Fibroblast of skin of back (primary cell): ENCODE data around the gene TRAPPC2B. TPM values are rescaled to one million over a fixed set of nuclear protein-coding genes. Genes with fewer than 3 reads are reported as not detected.

Experiments used
- DNase-seq: peaks from one replicate; pipeline ENCODE4 v3.0.0-alpha.2; 2013
- polyA plus RNA-seq, 2 experiments: library from polyadenylated mRNA; unstranded; fragments of 120-200 nt; gene quantifications; one replicate each; pipeline ENCODE4 v1.2.1, GENCODE V29; 2013; ENCODE audit not compliant: insufficient read length in 2 of 2

Gene TRAPPC2B
- 12.7 TPM for polyA plus RNA-seq (2013, experiment 1 of 2; ENCODE audit: insufficient read length)
- 13.2 TPM for polyA plus RNA-seq (2013, experiment 2 of 2; ENCODE audit: insufficient read length)

- peak; percentile 100 for DNase-seq
Measured at GRCh38 chr19:57362997-57363687, at the start of gene TRAPPC2B, which contains the start of gene ZNF547. Gene TRAPPC2B (plus strand): TSS chr19:57363551. CDS start chr19:57364834, 1,283 bp downstream. Gene ZNF547 (plus strand): TSS chr19:57363551. CDS start chr19:57368556, 5,005 bp downstream.

DNA sequence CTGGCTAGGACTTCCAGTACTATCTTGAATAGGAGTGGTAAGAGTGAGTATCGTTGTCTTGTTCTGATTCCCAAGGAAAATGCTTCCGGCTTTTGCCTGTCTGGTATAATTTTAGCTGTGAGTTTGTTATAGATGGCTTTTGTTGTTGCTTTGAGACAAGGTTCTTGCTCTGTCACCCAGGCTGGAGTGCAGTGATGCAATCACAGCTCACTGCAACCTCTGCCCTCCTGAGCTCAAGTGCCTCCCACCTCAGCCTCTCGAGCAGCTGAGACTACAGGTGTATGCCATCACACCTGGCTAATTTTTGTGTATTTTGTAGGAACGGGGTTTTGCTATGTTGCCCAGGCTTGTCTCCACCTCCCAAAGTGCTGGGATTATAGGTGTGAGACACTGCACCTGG, 49.2 kb upstream of the TRAPPC2B start:
- no peak for DNase-seq

GRCh38 chr19:57317503-57317902, 45.8 kb upstream of the TRAPPC2B start:
- no peak for DNase-seq

GRCh38 chr19:57319869-57320179, 43.5 kb upstream of the TRAPPC2B start:
- no peak for DNase-seq

GRCh38 chr19:57320180-57321084, 42.9 kb upstream of the TRAPPC2B start, which contains the start of gene ZNF543:
Gene ZNF543 (plus strand): TSS chr19:57320472. CDS start chr19:57320854, 382 bp downstream.
- DNase-seq = peak; percentile 97

DNA sequence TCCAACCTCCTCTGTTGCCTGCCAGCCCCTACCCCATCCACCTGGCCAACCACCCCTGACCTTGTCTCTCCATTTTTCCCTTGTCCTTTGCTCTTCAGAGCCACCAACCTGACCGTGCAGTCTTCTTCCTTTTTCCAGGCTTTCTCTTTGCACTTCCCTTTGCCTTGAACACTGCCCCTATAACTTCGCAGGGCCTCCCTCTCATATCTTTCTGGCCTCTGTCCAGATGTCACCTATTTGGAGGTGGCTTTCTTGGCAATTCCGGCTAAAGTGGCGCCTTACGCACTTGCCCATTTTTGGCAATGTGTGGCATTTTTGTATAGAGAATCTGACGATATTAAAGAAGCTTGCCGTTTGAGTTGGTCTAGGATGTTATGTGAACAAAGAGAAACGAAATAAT, 42.2 kb upstream of the TRAPPC2B start:
- DNase-seq = no peak

DNA sequence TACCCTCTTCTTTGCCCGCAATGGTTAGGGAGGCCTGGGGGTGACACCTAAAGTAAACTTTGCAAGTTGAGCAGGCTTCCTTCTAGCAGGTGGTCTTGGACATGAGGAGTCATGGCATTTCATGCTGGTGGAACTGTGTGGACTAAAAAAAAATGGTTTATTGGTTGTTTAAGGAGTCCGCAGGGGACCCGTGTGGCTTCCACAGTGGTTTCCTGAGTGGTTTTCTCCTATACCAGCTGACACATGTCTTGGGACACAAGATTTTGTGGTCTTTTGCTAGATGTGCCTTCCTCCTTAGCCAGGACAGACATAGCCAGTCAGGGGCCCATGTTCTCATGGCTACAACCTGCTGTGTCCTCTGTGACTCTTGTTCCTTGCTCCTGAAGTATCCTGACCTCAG, 41.6 kb upstream of the TRAPPC2B start:
- no peak for DNase-seq

- DNase-seq = no peak
Measured at GRCh38 chr19:57324992-57325391, 38.4 kb upstream of the TRAPPC2B start.

DNA sequence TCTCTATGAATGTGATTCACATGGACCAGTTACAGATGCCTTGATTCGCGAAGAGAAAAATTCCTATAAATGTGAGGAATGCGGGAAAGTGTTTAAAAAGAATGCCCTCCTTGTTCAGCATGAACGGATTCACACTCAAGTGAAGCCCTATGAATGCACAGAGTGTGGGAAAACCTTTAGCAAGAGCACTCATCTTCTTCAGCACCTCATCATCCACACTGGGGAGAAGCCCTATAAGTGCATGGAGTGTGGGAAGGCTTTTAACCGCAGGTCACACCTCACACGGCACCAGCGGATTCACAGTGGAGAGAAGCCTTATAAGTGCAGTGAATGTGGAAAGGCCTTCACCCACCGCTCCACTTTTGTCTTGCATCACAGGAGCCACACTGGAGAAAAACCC, 35.4 kb upstream of the TRAPPC2B start:
- no peak for DNase-seq

GRCh38 chr19:57334191-57334590, 29.2 kb upstream of the TRAPPC2B start:
- DNase-seq = no peak

DNA sequence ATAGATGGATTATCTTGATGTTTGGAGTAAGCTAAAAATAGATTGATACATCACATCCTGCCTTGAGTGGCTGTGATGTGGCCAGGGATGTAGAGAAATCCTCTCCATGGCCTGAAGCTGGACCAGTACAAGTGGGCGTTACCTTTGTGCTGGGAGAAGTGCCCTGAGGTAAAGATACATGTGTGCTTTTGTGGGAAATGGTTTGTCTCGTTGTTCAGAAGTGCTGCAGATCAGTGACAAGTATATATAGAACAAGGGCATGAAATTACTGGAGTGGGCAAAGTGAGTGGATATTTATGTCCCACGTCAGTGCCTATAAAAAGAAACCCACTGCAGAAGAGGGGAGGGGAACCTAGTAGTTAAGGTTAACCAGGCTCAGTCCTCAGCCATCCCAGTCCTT, 24.5 kb upstream of the TRAPPC2B start:
- DNase-seq = peak; percentile 59

DNA sequence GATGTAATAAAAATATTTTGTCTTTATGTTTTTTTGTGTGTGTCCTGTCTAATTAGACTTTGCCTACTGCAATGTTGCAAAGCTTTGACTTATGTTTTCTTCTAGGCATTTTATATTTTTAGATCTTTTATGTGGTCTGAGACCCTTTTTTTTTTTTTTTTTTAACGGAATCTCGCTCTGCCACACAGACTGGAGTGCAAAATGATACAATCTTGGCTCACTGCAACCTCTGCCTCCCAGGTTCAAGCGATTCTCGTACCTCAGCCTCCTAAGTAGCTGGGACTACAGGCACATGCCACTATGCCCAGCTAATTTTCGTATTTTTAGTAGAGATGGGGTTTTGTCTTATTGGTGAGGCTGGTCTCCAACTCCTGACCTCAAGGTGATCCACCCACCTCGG, 20.8 kb upstream of the TRAPPC2B start:
- DNase-seq = no peak

- peak; percentile 71 for DNase-seq
Measured at GRCh38 chr19:57348136-57348535, 15.2 kb upstream of the TRAPPC2B start.

DNA sequence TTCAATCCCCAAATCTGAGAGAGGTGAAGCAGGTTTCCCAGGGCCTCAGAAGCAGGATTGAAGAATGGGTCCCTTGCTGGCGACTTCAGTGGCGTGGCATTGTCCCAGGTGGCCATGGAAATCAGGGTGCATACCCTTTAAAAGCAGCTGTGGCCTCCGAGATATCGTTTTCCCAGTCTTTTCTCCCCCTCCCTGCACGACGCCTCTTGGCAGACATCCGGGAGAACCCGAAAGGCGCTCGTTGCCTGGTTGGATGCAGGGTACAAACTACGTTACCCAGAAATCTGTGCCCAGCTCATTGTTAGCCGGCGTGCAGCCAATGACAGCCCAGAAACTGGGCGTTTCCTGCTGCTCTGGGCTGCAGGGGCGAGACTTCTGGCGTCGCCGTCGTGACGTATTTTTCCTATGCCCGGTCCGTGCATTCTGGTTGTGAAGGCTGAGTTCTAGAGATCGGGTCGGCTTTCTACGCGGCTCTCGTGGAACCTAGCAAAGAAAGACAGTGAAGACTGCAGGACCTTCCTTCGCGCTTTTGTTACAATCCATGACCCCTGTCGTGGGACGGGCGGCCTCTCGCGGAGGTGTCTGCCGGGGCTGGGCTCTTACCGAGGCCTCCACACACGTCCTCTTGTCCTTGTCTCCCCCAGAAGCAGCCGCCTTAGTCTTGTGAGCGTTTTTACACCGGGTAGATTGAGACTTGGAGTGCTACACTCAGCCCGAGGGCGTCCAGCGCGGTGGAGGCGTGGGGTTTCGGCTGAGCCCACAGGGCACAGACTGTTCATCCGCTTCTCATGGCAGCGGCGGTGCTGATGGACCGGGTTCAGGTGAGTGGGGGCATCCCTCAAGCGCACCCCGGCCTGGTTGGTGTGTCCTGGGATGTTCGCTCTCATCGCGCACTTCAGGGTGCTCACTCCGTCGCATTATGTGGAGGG, 12.2 kb upstream of the TRAPPC2B start, which contains the start of gene ZNF304:
TSS of gene ZNF304 (plus strand) at position 395 of the 929 bp plus-strand sequence. CDS start at position 789, 394 bp downstream.
- peak; percentile 97 for DNase-seq

DNA sequence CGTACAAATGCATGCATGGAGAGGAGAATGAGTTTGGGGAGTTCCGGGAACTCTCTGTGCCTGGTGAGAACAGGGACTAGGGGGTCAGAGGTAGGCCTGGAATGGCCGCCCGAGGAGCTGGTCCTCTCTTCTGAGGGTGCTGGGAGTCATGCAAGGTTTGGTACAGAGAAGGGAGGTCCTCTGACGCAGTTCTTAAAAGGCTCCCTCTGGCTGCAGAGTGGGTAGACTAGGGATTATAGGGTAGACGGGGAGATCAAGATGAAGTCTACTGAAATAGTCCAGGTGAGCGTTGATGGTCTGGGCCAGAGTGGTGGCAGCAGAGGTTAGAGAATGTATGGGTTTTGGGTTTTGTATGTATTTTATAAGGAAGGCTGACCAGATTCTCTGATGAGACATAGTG, 11.5 kb upstream of the TRAPPC2B start:
- no peak for DNase-seq

GRCh38 chr19:57355916-57356315, 7.4 kb upstream of the TRAPPC2B start:
- no peak for DNase-seq

DNA sequence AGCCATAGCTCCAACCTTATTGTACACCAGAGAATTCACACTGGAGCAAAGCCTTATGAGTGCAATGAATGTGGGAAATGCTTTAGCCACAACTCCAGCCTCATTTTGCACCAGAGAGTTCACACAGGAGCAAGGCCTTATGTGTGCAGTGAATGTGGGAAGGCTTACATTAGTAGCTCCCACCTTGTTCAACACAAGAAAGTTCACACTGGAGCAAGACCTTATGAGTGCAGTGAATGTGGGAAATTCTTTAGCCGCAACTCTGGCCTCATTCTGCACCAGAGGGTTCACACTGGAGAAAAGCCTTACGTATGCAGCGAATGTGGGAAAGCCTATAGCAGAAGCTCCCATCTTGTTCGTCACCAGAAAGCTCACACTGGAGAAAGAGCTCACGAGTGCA, 5.9 kb upstream of the TRAPPC2B start:
- no peak for DNase-seq

DNA sequence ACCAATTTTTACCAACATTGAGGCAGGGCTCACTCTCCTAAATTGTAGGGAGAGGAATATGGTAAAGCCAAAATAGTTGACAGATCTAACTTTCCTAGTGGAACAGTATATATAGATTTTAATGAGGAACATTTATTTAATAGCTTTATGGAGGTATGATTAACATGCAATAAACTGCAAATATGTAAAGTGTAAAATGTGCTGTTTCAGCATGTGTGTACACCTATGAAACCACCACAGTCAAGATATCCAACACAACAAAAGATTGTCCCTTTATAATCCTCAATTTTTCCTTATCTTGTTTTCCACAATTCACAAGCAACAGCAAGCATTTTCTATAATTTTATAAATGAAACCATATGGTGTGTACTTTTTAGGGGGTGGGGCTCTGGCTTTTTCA, 4.1 kb upstream of the TRAPPC2B start:
- no peak for DNase-seq

DNA sequence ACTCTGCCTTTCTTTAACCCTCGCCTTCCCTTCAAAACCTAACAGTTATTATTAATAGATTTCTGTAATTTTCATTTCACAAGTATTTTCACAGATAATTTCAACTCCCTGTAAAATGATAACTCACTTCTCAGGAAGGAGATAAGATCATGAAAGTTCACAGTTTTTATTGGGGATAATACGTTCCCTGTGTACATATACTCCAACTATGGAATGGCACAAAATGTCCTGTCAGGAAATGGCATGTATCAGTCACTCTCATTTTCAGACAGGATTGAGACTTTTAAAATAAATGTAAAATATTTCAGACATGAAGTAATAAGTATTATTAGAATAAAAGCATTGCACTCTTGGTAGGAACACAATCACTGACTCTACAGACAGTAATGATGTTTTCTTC, 932 bp upstream of the TRAPPC2B start:
- DNase-seq = no peak

GRCh38 chr19:57363688-57364181, 384 bp downstream of the TRAPPC2B start:
- DNase-seq = no peak

DNA sequence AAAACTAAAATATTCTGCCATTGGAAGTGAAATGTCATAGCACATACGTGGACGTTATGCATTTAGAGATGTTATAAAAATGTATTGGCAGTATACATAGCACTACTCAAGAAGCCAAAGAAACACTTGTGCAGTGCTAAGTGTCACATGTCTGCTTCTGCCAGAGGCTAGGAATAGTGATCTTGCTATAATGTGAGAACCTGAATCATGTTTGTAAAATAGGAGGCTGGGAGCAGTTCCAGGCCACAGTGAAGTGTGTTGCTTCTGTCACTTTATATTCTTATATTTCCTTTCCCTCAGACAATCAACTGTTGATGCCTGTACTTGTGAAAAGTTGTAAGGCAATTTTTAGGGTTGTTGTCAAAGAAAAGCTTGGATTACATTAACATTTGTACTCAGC, 3.4 kb downstream of the TRAPPC2B start:
- DNase-seq = no peak

DNA sequence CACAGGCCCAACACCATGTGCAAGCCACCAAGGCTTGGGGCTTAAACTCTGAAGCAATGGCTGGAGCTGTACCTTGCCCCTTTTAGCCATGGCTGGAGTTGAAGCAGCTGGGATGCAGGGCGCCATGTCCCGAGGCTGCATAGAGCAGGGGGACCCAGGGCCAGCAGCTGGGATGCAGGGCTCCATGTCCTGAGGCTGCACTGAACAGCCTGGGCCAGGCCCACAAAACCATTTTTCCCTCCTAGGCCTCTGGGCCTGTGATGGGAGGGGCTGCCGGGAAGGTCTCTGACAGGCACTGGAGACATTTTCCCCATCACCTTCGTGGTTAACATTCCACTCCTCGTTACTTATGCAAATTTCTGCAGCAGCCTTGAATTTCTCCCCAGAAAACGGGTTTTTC, 10.8 kb downstream of the TRAPPC2B start:
- no peak for DNase-seq
